ENCODE results near the gene OR10X1.

Gene OR10X1
- long read RNA-seq, donor 1 = 0 reads
- long read RNA-seq, donor 2 = 0 reads
- long read RNA-seq, donor 3 = 0 reads
- long read RNA-seq, donor 4 = 0 reads
- long read RNA-seq, donor 5 = 0 reads
- long read RNA-seq, donor 6 = 0 reads
- long read RNA-seq, donor 7 = 0 reads
- long read RNA-seq, donor 8 = 0 reads

GRCh38 chr1:158579733-158580132, at the start of gene OR10X1:
OR10X1 (minus strand) TSS chr1:158579899; CDS start chr1:158579899, 0 bp downstream.
- no peak for DNase-seq

DNA sequence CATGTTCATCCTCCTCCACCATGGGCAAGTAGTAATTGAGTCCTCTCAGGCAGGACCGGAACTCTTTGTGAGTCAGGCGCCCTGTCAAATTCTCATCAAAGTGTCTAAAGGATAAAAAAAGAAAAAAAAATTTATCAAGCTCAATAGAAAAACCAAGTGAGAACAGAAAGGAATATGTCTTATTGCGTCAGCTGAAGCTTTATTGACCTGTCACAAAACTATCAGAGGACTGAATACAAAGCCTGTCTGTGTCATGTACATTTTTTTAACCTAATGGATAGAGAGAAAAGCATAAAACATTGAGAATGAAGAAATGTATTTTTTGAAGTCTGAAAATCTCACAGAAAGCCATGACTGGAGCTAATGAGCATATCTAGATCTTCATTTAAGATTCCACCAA, 34.1 kb upstream of the OR10X1 start:
- no peak for DNase-seq

DNA sequence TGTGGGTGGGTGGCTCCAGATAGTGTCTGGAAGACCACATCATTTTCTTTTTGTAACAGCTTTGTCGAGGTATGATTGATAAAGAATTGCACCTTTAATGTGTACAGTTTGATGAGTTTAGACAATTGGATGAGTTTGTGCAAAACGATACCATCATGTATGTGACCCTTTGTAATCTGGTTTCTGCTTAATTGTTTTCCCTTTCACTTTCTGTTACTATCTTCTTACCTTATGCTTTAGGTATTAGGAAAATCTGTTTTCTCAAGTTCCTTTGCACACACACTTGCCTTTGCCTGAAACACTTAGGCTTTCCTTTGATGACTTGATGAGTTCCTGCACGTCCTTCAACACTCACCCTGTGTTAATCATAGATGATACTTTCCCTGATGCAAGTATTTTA, 32.2 kb upstream of the OR10X1 start:
- DNase-seq = no peak

- no peak for DNase-seq
These were observed 27.6 kb upstream of the OR10X1 start for GRCh38 chr1:158607296-158607695.

- DNase-seq = no peak
These were observed 25.3 kb upstream of the OR10X1 start, which contains the start of gene OR10Z1 for GRCh38 chr1:158604968-158605367. OR10Z1 (plus strand) TSS chr1:158605268; CDS start chr1:158606439, 1,171 bp downstream.

DNA sequence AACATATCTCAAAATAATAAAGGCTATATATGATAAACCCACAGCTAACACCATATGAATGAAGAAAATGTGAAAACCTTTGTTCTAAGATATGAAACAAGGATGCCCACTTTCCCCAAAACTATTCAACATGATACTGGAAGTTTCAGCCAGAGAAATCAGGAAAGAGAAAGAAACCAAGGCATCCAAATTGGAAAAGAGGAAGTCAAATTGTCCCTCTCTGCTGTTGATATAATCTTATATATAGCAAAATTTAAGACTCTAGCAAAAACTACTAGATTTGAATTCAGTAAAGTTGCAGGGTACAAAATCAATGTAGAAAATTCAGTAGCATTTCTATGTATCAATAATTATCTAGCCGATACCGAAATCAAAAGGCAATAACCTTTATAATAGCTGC, 21.0 kb upstream of the OR10X1 start:
- no peak for DNase-seq

GRCh38 chr1:158586942-158587341, 7.2 kb upstream of the OR10X1 start:
- DNase-seq = no peak

DNA sequence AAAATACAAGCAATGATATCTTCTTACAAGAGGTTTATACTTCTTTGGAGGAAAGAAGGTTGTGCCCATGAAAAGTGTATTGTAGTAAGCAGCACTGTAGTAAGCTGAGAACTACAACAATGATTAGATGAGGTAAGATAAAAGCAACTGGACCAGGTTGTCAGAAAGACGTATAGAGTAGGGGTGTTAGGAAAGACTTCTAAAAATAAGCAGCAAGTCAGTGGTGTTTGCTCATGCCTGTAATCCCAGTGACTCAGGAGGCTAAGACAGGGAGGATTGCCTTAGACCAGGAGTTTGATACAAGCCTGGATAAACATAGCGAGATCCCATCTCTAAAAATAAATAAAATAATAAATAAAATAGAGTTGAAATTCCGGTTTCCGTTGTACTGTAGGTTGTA, 4.3 kb upstream of the OR10X1 start:
- DNase-seq = no peak

- no peak for DNase-seq
These were observed 2.1 kb downstream of the OR10X1 start for GRCh38 chr1:158577561-158577960.

- DNase-seq = no peak
These were observed 7.5 kb downstream of the OR10X1 start for GRCh38 chr1:158572226-158572625.

GRCh38 chr1:158570480-158570879, 9.2 kb downstream of the OR10X1 start, which contains the start of gene OR6P1:
OR6P1 (minus strand) TSS chr1:158570580; CDS start chr1:158563604, 6,976 bp downstream.
- DNase-seq = no peak

DNA sequence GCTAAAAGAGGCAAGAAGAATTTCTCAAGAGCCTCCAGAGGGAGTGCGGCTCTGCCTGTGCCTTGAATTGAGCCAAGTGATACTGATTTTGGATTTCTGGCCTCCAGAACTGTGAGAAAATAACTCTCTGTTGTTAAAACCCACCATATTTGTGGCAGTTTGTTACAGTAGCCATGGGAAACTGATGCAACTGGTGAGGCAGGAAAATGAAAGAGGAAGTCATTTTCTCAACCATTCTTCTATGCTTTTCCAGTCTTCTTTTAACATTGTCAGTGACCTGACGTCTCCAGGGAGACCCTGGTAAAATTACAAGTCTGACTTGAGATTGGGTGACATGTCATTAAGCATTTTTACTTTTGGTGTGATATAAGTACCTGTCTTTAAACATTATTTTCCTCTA, 15.1 kb downstream of the OR10X1 start:
- no peak for DNase-seq

GRCh38 chr1:158563853-158564252, 15.8 kb downstream of the OR10X1 start:
- no peak for DNase-seq

- no peak for DNase-seq
These were observed 20.0 kb downstream of the OR10X1 start for GRCh38 chr1:158559696-158560095.

GRCh38 chr1:158554352-158554751, 25.3 kb downstream of the OR10X1 start, which contains the start of gene OR6Y1:
OR6Y1 (minus strand) TSS chr1:158554405; CDS start chr1:158548105, 6,300 bp downstream.
- no peak for DNase-seq

GRCh38 chr1:158552296-158552695, 27.4 kb downstream of the OR10X1 start:
- DNase-seq = no peak

GRCh38 chr1:158547533-158547932, 32.2 kb downstream of the OR10X1 start:
- DNase-seq = no peak

DNA sequence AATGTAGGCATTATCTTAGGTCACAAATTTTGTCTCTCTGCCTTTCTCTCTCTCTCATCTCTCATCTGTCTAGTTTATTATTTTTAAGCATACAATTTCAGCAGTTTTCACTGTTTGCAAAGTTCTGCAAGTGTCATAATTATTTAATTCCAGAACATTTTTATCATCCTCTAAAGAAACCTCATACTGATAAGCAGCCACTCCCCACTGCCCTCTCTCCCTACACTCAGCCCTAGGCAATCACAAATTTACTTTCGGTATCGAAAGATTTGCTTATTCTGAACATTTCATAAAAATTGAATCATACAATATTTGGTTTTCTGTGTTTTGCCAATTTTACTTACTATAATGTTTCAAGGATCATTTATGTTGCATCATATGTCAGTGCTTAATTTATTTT, 42.1 kb downstream of the OR10X1 start:
- no peak for DNase-seq

DNA sequence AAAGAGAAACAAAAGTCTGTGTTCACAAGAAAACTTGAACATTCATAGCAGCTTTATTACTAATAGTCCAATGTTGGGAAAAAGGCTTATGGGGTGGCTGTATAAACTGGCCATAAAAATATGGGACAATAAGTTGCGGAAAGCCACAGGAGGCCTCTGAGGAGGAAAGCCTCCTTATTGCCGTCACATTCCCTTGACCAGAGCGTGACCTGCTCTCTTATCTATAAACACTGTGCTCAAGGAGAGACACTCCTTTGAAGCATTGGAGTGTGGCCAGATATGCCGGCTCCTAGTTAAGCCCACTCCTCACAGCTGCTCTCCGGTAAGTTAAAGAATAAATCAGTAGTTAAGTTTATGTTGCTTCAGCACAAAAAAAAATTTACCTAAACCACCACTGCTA, 45.2 kb downstream of the OR10X1 start:
- no peak for DNase-seq
